GM21390 (cell line): ENCODE results near the gene WSCD2.
A peak's percentile ranks its signal among the peaks of the same experiment; 100 is the strongest.

Experiments
- ATAC-seq: cut with Tn5 transposase; IDR thresholded peaks from one replicate; pipeline ENCODE4 v1.9.1; 2021; ENCODE audit not compliant: unreplicated experiment

The WSCD2 gene

DNA sequence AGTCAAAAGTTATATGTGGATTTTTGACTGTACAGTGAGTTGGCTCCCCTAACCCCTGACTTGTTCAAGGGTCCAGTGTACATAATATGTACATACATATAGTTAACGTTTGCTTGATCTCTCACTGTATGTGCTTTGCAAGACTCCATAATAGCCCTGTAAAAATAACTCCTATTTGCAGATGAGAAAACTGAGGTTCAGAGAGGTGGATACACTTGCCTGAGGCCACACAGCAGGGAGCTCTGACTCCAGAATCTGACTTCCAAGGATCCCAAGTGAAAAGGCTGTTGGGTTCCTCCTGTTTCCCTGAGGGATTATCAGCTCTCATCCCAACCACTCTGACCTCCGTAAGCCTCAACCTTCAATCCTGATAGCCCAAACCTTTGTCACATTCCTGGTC is 168.3 kb downstream of the WSCD2 start:
- no peak for ATAC-seq

DNA sequence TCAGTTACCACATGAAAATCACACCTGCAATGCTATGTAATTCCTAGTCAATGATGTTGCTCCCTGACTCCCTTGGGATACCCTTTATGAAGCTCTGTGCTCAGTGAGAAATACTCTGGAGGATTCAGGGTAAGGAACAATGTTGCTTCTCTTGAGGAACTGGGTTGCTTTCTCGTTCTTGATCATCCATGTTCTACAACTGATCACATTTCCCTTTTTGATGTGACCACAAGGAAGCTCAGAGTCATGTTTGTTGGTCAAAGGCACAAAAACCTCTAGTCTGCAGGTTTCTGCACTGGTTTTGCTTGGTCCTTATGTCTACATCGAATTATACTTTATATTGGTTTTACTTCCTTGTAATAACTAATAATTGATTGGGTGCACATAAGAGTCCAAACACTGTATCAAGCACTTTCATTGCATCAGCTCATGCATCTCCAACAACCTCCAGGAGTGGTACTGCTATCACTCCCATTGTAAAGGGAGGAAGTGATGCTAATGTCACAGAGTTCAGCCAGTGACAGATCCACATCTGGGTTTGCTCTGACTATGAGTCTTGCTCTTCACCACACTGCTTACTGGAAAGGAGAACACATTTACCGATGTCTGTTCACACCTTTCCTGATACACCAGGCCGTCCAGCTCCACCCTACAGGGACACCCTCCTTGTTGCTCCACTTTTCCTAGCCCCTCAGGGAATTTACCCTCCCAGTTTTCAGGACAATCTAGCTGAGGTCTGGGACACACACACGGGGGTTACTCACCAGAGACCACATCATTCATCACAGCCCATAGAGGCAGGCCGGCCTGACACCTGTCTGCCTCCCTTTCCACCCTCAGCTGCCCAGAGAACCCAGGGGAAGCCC is 169.0 kb downstream of the WSCD2 start:
- ATAC-seq = peak; percentile 75

DNA sequence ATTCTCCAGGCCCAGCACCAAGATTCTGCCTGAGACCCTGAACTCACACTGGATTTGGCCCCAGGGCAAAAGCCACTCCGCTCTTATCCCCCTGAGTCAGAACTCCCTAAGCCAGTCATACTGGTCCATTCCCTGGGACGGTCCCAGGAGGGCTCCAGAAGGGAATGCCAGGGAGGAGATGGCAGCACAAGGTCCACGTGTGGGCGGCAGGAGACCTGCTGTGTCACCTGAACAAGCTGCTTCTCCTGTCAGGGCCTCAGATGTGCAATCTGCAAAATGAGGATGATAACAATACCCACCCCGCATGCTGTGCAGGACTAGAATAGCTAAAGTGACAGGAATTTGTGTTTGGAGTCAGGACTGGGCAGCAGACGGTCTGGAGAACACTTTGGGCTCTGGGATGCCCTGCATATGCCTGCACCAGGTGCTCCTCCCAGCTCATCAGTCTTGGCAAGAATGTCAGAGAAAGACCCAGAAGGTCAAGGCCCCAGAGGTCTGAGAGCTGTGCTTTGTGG is 169.7 kb downstream of the WSCD2 start:
- ATAC-seq = no peak

DNA sequence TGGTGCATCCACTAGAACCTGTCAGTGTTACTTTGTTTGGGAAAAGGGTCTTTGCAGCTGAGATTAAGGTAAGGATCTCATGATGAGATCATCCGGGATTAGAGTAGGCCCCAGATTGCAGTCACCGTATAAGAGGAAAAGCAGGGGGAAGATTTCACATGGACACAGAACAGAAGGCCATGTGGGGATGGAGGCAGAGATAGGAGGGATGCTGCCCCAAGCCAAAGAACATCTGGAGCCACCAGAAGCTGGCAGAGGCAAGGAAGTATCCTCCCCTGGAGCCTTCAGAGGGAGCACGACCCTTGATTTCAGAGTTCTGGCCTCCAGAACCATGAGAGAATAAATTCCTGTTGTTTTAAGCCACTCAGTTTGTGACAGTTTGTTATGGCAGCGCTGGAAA is 170.4 kb downstream of the WSCD2 start:
- ATAC-seq = no peak
